ENCODE measurements around the gene CD4. TPM values are rescaled to one million over a fixed set of nuclear protein-coding genes. Genes with fewer than 3 reads are reported as not detected.

Gene CD4
- total RNA-seq, 2 donors from 2014 or later: 22.3 to 25.0 TPM

- no peaks in the 10 kb centered on the region for H3K9me3 ChIP-seq
- H3K27ac ChIP-seq: peak within 1 kb of the TSS; percentile 81 to 89
- ATAC-seq (ENCODE audit: insufficient number of reproducible peaks, low FRiP score, low read depth) (peak; percentile 10), DNase-seq (ENCODE audit: low spot score) (no peak)
- H3K4me3 ChIP-seq: peak within 1 kb of the TSS; percentile 84
- peaks cover 9% of the 10 kb centered on the region for H3K36me3 ChIP-seq
- TF ChIP-seq, protein P1, sequence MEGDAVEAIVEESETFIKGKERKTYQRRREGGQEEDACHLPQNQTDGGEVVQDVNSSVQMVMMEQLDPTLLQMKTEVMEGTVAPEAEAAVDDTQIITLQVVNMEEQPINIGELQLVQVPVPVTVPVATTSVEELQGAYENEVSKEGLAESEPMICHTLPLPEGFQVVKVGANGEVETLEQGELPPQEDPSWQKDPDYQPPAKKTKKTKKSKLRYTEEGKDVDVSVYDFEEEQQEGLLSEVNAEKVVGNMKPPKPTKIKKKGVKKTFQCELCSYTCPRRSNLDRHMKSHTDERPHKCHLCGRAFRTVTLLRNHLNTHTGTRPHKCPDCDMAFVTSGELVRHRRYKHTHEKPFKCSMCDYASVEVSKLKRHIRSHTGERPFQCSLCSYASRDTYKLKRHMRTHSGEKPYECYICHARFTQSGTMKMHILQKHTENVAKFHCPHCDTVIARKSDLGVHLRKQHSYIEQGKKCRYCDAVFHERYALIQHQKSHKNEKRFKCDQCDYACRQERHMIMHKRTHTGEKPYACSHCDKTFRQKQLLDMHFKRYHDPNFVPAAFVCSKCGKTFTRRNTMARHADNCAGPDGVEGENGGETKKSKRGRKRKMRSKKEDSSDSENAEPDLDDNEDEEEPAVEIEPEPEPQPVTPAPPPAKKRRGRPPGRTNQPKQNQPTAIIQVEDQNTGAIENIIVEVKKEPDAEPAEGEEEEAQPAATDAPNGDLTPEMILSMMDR (IDR thresholded peaks at IDR 0.05): no peak
- H3K4me1 ChIP-seq (ENCODE audit: control insufficient read depth in 1 of 2, low read depth in 2 of 2): peaks cover 7 to 37% of the 10 kb centered on the region in 2 donors
- H3K27me3 ChIP-seq (replicated peaks; ENCODE audit: insufficient read depth): peaks cover 5% of the 10 kb centered on the region
Measured at GRCh38 chr12:6827982-6828780, 38.9 kb downstream of the CD4 start, which contains the start of gene P3H3. TSS of gene P3H3 (plus strand) at chr12:6828407. CDS start at chr12:6828441, 34 bp downstream.

DNA sequence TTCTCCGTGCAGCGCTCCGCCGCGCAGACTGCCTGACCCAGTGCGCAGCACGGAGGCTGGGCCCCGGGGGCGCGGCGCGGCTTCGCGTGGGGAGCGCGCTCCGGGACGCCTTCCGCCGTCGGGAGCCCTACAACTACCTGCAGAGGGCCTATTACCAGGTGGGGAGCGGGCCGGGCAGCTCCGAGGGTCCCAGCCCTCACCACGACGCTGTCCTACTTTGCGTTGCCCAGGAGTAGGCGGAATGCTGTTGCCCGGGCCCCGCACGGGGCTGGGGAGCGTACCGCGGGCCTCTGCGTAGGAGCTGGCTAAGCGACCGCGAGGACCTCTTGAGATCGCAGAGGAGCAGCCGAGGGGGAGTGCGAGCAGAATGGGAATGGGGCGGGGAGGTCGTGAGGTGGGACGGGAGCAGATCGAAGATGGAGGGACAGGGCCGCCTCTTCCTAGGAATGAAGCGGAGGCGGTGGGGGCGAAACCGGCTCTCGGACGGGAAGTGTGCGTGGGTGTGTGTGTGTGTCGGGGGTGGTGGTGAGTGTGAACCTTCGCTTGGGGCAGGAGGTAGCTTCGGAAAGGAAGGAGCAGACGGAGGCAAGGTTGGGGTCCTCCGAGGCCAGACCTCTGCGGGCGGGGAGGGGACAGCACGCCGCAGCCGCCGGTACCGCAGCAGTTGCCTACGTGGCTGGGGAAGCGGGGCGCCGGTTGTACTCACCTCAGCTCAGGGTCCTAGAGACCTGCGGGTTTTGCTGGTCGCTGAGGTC is 39.6 kb downstream of the CD4 start:
- DNase-seq (ENCODE audit: low spot score): no peak
- H3K4me1 ChIP-seq (ENCODE audit: control insufficient read depth in 1 of 2, low read depth in 2 of 2): peaks cover 7 to 41% of the 10 kb centered on the region in 2 donors

GRCh38 chr12:6829536-6830220 is 40.4 kb downstream of the CD4 start:
- H3K9me3 ChIP-seq: no peaks in the 10 kb centered on the region
- peaks cover 15% of the 10 kb centered on the region for H3K36me3 ChIP-seq
- peak overlapping the region; percentile 81 to 89 for H3K27ac ChIP-seq
- no peaks in the 10 kb centered on the region for H3K27me3 ChIP-seq (replicated peaks; ENCODE audit: insufficient read depth)
- TF ChIP-seq, protein P1 (IDR thresholded peaks at IDR 0.05): no peak
- peak overlapping the region; percentile 84 for H3K4me3 ChIP-seq
- peaks cover 7 to 41% of the 10 kb centered on the region in 2 donors for H3K4me1 ChIP-seq (ENCODE audit: control insufficient read depth in 1 of 2, low read depth in 2 of 2)
- ATAC-seq (ENCODE audit: insufficient number of reproducible peaks, low FRiP score, low read depth) (no peak), DNase-seq (ENCODE audit: low spot score) (no peak)

More for the DNA sequence above, 39.6 kb downstream of the CD4 start:
- H3K4me3 ChIP-seq: peak overlapping the region; percentile 84
- H3K9me3 ChIP-seq: no peaks in the 10 kb centered on the region
- H3K27ac ChIP-seq: peak overlapping the region; percentile 81 to 89
- TF ChIP-seq, protein P1 (IDR thresholded peaks at IDR 0.05): no peak
- peaks cover 12% of the 10 kb centered on the region for H3K36me3 ChIP-seq
- ATAC-seq (ENCODE audit: insufficient number of reproducible peaks, low FRiP score, low read depth): peak; percentile 31
- no peaks in the 10 kb centered on the region for H3K27me3 ChIP-seq (replicated peaks; ENCODE audit: insufficient read depth)

- H3K36me3 ChIP-seq: peaks cover 15% of the 10 kb centered on the region
- peaks cover 7 to 35% of the 10 kb centered on the region in 2 donors for H3K4me1 ChIP-seq (ENCODE audit: control insufficient read depth in 1 of 2, low read depth in 2 of 2)
- no peak for DNase-seq (ENCODE audit: low spot score)
- no peaks in the 10 kb centered on the region for H3K27me3 ChIP-seq (replicated peaks; ENCODE audit: insufficient read depth)
- ATAC-seq (ENCODE audit: insufficient number of reproducible peaks, low FRiP score, low read depth): no peak
- peak overlapping the region; percentile 81 to 89 for H3K27ac ChIP-seq
- no peaks in the 10 kb centered on the region for H3K9me3 ChIP-seq
- no peak overlapping the region for H3K4me3 ChIP-seq
- TF ChIP-seq, protein P1 (IDR thresholded peaks at IDR 0.05): no peak
Measured at GRCh38 chr12:6830286-6830890, 41.1 kb downstream of the CD4 start.

Data from thoracic aorta (tissue), 2 donors.